GM08714 (cell line): ENCODE measurements around the gene FXYD2.

Source experiments
- H3K4me3 ChIP-seq: fragments of 200-500 bp; sonication (Bioruptor generic); 2 replicates; pipeline ENCODE4 v1.5.1; 2014; ENCODE audit warnings: mild to moderate bottlenecking, low read length, inconsistent platforms
- ZNF274 ChIP-seq: IDR thresholded peaks from 2 replicates; pipeline ENCODE4 v1.6.1; 2012; ENCODE audit warnings: mild to moderate bottlenecking, low read depth, low read length

Gene FXYD2

DNA sequence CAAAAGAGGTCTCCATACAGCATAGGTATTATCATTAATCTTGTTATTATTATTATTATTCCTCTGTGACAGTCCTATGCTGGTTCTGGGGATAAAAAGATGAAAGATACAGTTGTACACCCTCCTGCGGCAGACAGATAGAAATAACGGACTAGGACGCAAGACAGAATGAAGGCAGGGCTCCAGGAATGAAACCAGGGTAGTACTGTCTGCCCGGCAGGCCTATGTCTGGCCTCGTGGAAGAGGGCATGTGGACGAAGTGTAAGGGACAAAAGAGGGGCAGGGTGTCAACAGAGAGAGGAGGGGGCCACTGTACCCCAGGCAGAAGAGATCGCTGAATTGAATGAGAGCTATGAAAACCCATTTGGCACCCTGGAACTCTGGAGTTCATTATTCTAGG is 52.7 kb downstream of the FXYD2 start:
- TF ChIP-seq ZNF274: no peak
- H3K4me3 ChIP-seq: no peak overlapping the region

DNA sequence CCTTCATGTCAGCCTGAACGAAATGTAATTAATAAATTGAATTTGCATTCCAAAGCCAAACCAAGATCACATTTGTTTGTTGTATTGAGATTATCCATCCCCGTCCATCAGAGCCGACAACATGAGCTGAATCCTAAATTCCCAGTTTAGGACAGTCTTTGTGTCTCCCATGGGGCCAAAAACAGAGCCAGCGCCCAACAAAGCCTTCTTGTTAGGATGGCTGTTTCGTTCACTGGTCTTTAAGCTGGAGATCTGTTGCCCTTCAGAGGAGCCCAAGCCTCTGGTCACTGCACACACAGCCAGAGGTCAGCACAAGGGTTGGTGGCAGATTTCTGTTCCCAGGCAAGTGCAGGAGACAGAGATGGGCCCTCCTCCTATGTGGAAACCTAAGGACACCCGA is 53.3 kb downstream of the FXYD2 start:
- no peak for TF ChIP-seq ZNF274
- no peak overlapping the region for H3K4me3 ChIP-seq

DNA sequence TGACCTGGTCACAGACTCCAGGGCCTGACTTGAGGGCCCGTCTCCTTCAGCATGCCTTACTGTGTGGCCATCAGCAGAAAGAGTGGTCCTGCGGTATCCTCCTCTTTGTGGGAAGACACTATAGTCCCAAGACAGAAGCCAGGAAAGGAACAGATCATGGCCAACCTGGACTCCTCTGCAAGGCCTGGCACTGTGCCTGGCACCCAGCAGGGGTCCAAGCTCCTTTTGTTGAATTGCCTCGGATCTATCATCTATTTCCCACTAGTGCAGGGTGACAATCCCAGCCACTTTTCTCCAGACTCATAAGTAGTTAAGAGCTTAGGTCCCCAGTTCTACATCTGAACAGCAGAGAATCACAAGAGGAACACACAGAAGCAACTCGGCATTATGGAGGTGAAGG is 54.5 kb downstream of the FXYD2 start:
- no peak overlapping the region for H3K4me3 ChIP-seq
- no peak for TF ChIP-seq ZNF274
